A673 (cell line): ENCODE data around the gene NXNL2. TPM values are rescaled to one million over a fixed set of nuclear protein-coding genes. Genes with fewer than 3 reads are reported as not detected.

Experiments
- BruUV-seq: library from RNA; stranded (reverse); fragments of 400-500 nt; replicated peaks from 2 replicates; lab custom pipeline; 2021; lab: Mats Ljungman, UMichigan
- CTCF ChIA-PET: fragments of 300-600 bp; sonication (Branson Sonifier 250); formaldehyde crosslinking; loops from one replicate; lab custom pipeline; 2022; ENCODE audit warnings: antibody characterized with exemption; lab: Charles Lee
- POLR2A ChIA-PET: fragments of 300-600 bp; sonication (Branson Sonifier 250); formaldehyde crosslinking; loops from one replicate; lab custom pipeline; 2022; ENCODE audit warnings: antibody characterized with exemption; ENCODE audit not compliant: low non-redundant PET; lab: Charles Lee
- DNase-seq: peaks from one replicate; pipeline ENCODE4 v3.0.0-alpha.2; 2015; ENCODE audit warnings: low spot score
- H3K27ac ChIP-seq: fragments of 200-600 bp; sonication (generic); 2 replicates; pipeline ENCODE4 v1.5.1; 2016; ENCODE audit warnings: mixed run types, low read depth, mild to moderate bottlenecking, mixed read lengths, antibody characterized with exemption, low read length; ENCODE audit not compliant: poor library complexity, severe bottlenecking
- H3K27me3 ChIP-seq: fragments of 200-600 bp; sonication (generic); replicated peaks from 2 replicates; pipeline ENCODE4 v1.6.1; 2017; ENCODE audit warnings: mixed run types, low read depth, mild to moderate bottlenecking, mixed read lengths, antibody characterized with exemption, low read length; ENCODE audit not compliant: insufficient read depth, poor library complexity
- H3K36me3 ChIP-seq: fragments of 200-600 bp; sonication (generic); 2 replicates; pipeline ENCODE4 v1.6.1; 2016; ENCODE audit warnings: mixed run types, mild to moderate bottlenecking, mixed read lengths, antibody characterized with exemption, low read length; ENCODE audit not compliant: insufficient read depth, poor library complexity, severe bottlenecking
- H3K4me1 ChIP-seq: fragments of 200-600 bp; sonication (generic); 2 replicates; pipeline ENCODE4 v1.6.1; 2017; ENCODE audit warnings: mixed run types, mild to moderate bottlenecking, mixed read lengths, antibody characterized with exemption, low read length; ENCODE audit not compliant: insufficient read depth, poor library complexity, severe bottlenecking
- H3K4me3 ChIP-seq: fragments of 200-600 bp; sonication (generic); 2 replicates; pipeline ENCODE4 v1.5.1; 2016; ENCODE audit warnings: low read depth, mixed run types, mild to moderate bottlenecking, mixed read lengths, low read length; ENCODE audit not compliant: poor library complexity, severe bottlenecking
- H3K9me3 ChIP-seq: fragments of 200-600 bp; sonication (generic); 2 replicates; pipeline ENCODE4 v1.6.1; 2016; ENCODE audit warnings: mixed run types, low read depth, mild to moderate bottlenecking, mixed read lengths, antibody characterized with exemption, low read length; ENCODE audit not compliant: poor library complexity, severe bottlenecking
- EZH2 ChIP-seq: fragments of 200-600 bp; sonication (generic); IDR thresholded peaks from 2 replicates; pipeline ENCODE4 v1.6.1; 2017; ENCODE audit warnings: borderline replicate concordance, low read depth, mild to moderate bottlenecking, mixed read lengths, antibody characterized with exemption, low read length; ENCODE audit not compliant: poor library complexity, severe bottlenecking
- intact Hi-C: fragments of 100-400 bp; cut with micrococcal nuclease; formaldehyde crosslinking; loops from one replicate; pipeline ENCODE4 v1.10.0; 2022; ENCODE audit not compliant: unreplicated experiment
- total RNA-seq: library from RNA; stranded (reverse); gene quantifications from 2 replicates; pipeline ENCODE4 v1.2.3, GENCODE V29; 2021
- TF ChIP-seq, protein P1 (sequence below): fragments of 300-800, 200-600 bp; sonication (generic); conservative IDR thresholded peaks from 2 replicates; pipeline ENCODE4 v1.5.1; 2017; ENCODE audit warnings: low read depth, mild to moderate bottlenecking, antibody characterized with exemption, low read length, moderate library complexity, mixed read lengths

NXNL2 gene
- total RNA-seq, 1 experiment from 2014 or later = 1.3 TPM

DNA sequence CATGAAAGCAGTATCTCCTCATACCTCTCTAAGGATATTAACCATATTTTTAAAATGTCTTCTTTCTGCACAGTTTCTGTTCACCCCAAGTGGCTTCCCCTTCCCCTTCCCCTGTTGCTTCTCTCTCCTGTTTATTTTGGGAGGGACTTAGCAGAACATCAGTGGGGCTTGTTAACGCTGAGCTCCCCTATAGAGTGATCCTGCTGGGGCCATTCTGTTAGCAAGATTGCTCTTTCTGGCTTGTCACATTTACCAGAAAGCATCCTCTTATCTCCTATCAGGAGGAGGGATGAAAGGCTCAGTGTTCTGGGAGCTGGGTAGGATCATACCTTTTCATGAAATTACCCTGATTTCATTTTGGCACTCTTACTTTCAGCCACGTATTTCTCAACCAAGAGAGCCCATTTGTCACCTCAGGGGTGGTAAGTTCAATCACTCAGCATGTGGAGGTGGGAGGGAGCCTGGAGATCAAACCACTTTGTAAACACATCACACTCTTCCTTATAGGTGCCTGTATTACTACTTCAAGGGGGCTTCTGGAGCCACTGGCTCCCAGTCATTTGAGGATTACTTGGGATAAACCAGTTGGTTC is 16.7 kb downstream of the NXNL2 start:
- TF ChIP-seq EZH2 = no peak
- TF ChIP-seq, protein P1, sequence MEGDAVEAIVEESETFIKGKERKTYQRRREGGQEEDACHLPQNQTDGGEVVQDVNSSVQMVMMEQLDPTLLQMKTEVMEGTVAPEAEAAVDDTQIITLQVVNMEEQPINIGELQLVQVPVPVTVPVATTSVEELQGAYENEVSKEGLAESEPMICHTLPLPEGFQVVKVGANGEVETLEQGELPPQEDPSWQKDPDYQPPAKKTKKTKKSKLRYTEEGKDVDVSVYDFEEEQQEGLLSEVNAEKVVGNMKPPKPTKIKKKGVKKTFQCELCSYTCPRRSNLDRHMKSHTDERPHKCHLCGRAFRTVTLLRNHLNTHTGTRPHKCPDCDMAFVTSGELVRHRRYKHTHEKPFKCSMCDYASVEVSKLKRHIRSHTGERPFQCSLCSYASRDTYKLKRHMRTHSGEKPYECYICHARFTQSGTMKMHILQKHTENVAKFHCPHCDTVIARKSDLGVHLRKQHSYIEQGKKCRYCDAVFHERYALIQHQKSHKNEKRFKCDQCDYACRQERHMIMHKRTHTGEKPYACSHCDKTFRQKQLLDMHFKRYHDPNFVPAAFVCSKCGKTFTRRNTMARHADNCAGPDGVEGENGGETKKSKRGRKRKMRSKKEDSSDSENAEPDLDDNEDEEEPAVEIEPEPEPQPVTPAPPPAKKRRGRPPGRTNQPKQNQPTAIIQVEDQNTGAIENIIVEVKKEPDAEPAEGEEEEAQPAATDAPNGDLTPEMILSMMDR = no peak
- BruUV-seq = no TSS peak
- Histone ChIP-seq H3K4me1 (no peaks in the 10 kb centered on the region), H3K36me3 (no peaks in the 10 kb centered on the region), H3K27ac (no peak overlapping the region), H3K9me3 (no peaks in the 10 kb centered on the region), H3K27me3 (no peaks in the 10 kb centered on the region), H3K4me3 (no peak overlapping the region)
- ChIA-PET POLR2A (no interaction called here), CTCF (no interaction called here)
- DNase-seq = no peak
- intact Hi-C loops = no loop called here

DNA sequence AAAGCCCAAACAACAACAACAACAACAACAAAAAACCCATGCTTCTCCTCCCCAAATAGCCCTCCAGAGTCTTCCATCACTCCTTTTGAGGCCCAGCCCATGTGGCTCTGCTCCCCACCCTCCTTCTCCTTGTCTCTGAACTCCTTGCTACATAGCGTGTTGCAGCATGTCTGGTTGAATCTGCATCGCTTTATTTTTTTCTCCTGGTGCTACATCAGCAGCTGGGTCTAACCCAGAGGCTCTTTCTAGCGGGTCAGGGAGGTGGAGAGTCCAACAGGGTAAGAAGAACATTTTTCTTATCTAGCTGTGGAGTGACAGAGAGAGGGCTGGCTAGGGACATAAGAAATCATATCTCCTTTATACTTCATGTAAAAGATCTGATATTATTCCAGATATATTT is 18.4 kb downstream of the NXNL2 start:
- DNase-seq = no peak
- H3K9me3 ChIP-seq = no peaks in the 10 kb centered on the region
- no peaks in the 10 kb centered on the region for H3K36me3 ChIP-seq
- BruUV-seq = no TSS peak
- H3K27ac ChIP-seq = no peak overlapping the region
- intact Hi-C loops = no loop called here
- ChIA-PET CTCF (no interaction called here), POLR2A (no interaction called here)
- H3K4me1 ChIP-seq = no peaks in the 10 kb centered on the region
- H3K4me3 ChIP-seq = no peak overlapping the region
- TF ChIP-seq EZH2 = no peak
- TF ChIP-seq, protein P1 = no peak
- no peaks in the 10 kb centered on the region for H3K27me3 ChIP-seq

DNA sequence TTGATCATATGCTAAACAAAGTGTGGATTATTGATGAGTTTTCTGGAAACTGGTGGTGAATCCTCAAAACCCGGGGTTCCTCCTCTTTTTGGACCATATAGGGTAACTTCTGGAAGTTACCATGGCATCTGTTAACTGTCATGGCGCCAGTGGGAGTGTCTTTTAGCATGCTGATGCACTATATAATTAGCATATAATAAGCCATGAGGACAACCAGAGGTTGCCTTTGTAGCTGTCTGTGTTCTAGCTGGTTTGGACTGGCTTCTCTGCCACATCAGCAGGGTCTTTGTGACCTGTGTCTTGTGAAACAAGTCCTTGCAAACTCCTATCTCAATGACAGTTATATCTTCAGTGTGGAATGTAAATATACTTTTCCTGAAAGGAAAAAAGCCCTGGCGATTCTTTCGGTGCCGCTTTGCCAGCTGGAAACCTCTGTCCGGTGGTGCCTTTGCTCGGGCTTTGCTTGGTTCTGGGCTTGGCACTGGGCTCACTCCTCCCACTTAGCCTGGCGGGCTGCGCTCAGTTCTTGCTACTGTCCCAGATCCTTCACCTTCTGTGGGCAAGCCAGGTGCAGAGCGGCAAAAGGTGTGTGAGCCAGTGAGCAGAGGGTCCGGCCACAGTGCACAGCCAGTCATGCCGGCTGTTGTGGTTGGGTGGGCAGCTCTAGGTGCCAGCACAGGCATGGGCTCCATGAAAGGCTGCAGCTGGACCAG is 20.4 kb downstream of the NXNL2 start:
- Histone ChIP-seq H3K4me3 (no peak overlapping the region), H3K27me3 (no peaks in the 10 kb centered on the region), H3K27ac (no peak overlapping the region), H3K9me3 (no peaks in the 10 kb centered on the region), H3K36me3 (no peaks in the 10 kb centered on the region), H3K4me1 (no peaks in the 10 kb centered on the region)
- ChIA-PET CTCF (no interaction called here), POLR2A (no interaction called here)
- intact Hi-C loops = no loop called here
- TF ChIP-seq, protein P1 = no peak
- no peak for TF ChIP-seq EZH2
- DNase-seq = no peak
- BruUV-seq = no TSS peak
